ENCODE measurements around the gene CYP24A1.

Gene CYP24A1

GRCh38 chr20:54155736-54156317 lies 18.0 kb downstream of the CYP24A1 start:
- DNase-seq: no peak

GRCh38 chr20:54154439-54154838 lies 19.3 kb downstream of the CYP24A1 start:
- no peak for DNase-seq

- DNase-seq: no peak
These were observed 19.9 kb downstream of the CYP24A1 start for GRCh38 chr20:54153847-54154246.

GRCh38 chr20:54153041-54153327 lies 20.8 kb downstream of the CYP24A1 start:
- DNase-seq: no peak

GRCh38 chr20:54152227-54153040 lies 21.4 kb downstream of the CYP24A1 start:
- DNase-seq: no peak

GRCh38 chr20:54151511-54152226 lies 22.1 kb downstream of the CYP24A1 start:
- no peak for DNase-seq

GRCh38 chr20:54151075-54151439 lies 22.7 kb downstream of the CYP24A1 start:
- no peak for DNase-seq

- no peak for DNase-seq
These were observed 24.0 kb downstream of the CYP24A1 start for GRCh38 chr20:54149765-54150264.

- DNase-seq: no peak
These were observed 24.6 kb downstream of the CYP24A1 start for GRCh38 chr20:54148947-54149764.

- no peak for DNase-seq
These were observed 27.1 kb downstream of the CYP24A1 start for GRCh38 chr20:54146672-54147071.

- DNase-seq: no peak
These were observed 28.9 kb downstream of the CYP24A1 start for GRCh38 chr20:54144847-54145414.

- no peak for DNase-seq
These were observed 32.7 kb downstream of the CYP24A1 start for GRCh38 chr20:54140927-54141566.

- DNase-seq: no peak
These were observed 33.3 kb downstream of the CYP24A1 start for GRCh38 chr20:54140486-54140885.

- DNase-seq: no peak
These were observed 33.7 kb downstream of the CYP24A1 start for GRCh38 chr20:54140067-54140466.

GRCh38 chr20:54139188-54139587 lies 34.6 kb downstream of the CYP24A1 start:
- no peak for DNase-seq

- DNase-seq: no peak
These were observed 35.4 kb downstream of the CYP24A1 start for GRCh38 chr20:54138427-54138826.

- DNase-seq: no peak
These were observed 36.7 kb downstream of the CYP24A1 start for GRCh38 chr20:54137115-54137514.

GRCh38 chr20:54134445-54135220 lies 39.2 kb downstream of the CYP24A1 start:
- DNase-seq: no peak

- DNase-seq: no peak
These were observed 40.1 kb downstream of the CYP24A1 start for GRCh38 chr20:54133434-54134427.
